T-cell (primary cell): ENCODE results near the gene RTCB. TPM values are rescaled to one million over a fixed set of nuclear protein-coding genes. Genes with fewer than 3 reads are reported as not detected.

Experiments
- ATAC-seq, 4 experiments: fragments of 200-7000 bp in 3 of 4; fragments of 150-1000 bp in 1 of 4; cut with Tn5 transposase; replicated peaks in 1 of 4; 1 replicate in 3 of 4; 2 replicates in 1 of 4; pipeline ENCODE4 v1.10.0; 2021; ENCODE audit warnings: moderate library complexity in 3 of 4, mild to moderate bottlenecking in 2 of 4, moderate number of reproducible peaks in 1 of 4
- CTCF ChIA-PET, 2 donors: fragments of 300-600 bp; sonication (Branson Sonifier 250); formaldehyde crosslinking; loops; one replicate each; lab custom pipeline; 2022; ENCODE audit warnings: antibody characterized with exemption in 2 of 2; lab: Charles Lee
- POLR2A ChIA-PET, 2 donors: fragments of 300-600 bp; sonication (Branson Sonifier 250); formaldehyde crosslinking; loops; one replicate each; lab custom pipeline; 2022; ENCODE audit warnings: antibody characterized with exemption in 2 of 2; lab: Charles Lee
- DNase-seq, 35 experiments: peaks; one replicate each; pipeline versions ENCODE4 v3.0.0 to v3.0.0-alpha.2; 2013 to 2023
- H3K27ac ChIP-seq: one replicate; pipeline ENCODE4 v1.5.1; 2013; ENCODE audit warnings: low read length
- H3K27me3 ChIP-seq, 2 experiments: replicated peaks in 1 of 2; 1 replicate in 1 of 2; 2 replicates in 1 of 2; pipeline versions ENCODE4 v1.6.1 to v1.7.0; 2013; ENCODE audit warnings: low read length in 1 of 2, mixed read lengths in 1 of 2; ENCODE audit not compliant: control insufficient read depth in 2 of 2, insufficient read depth in 2 of 2; ENCODE audit errors: extremely low read depth in 1 of 2
- H3K36me3 ChIP-seq, 2 donors: 1 replicate in 1 of 2; 2 replicates in 1 of 2; pipeline versions ENCODE4 v1.6.1 to v1.7.0; 2013; ENCODE audit warnings: low read length in 1 of 2; ENCODE audit not compliant: control insufficient read depth in 2 of 2, insufficient read depth in 1 of 2; ENCODE audit errors: extremely low read depth in 1 of 2
- H3K4me1 ChIP-seq, 2 experiments: 1 replicate in 1 of 2; 2 replicates in 1 of 2; pipeline versions ENCODE4 v1.6.1 to v1.7.0; 2013; ENCODE audit warnings: low read length in 2 of 2, mixed read lengths in 1 of 2; ENCODE audit not compliant: insufficient read depth in 2 of 2, control insufficient read depth in 1 of 2; ENCODE audit errors: extremely low read depth in 1 of 2
- H3K4me3 ChIP-seq, 2 donors: 1 replicate in 1 of 2; 2 replicates in 1 of 2; pipeline versions ENCODE4 v1.5.1 to v1.7.0; 2013; ENCODE audit warnings: mild to moderate bottlenecking in 2 of 2, low read length in 1 of 2, moderate library complexity in 1 of 2; ENCODE audit not compliant: control insufficient read depth in 1 of 2; ENCODE audit errors: extremely low read depth in 1 of 2
- H3K9me3 ChIP-seq: 2 replicates; pipeline ENCODE4 v1.7.0; 2013
- H3K27ac Mint-ChIP-seq, 2 donors: one replicate each; pipeline ENCODE4 v1.8.0; 2020 to 2021; ENCODE audit warnings: mild to moderate bottlenecking in 2 of 2, mixed read lengths in 2 of 2
- H3K27me3 Mint-ChIP-seq, 2 donors: one replicate each; pipeline ENCODE4 v1.8.0; 2021 to 2022; ENCODE audit warnings: mixed read lengths in 2 of 2
- H3K36me3 Mint-ChIP-seq: one replicate; pipeline ENCODE4 v1.8.0; 2021; ENCODE audit warnings: mixed read lengths
- H3K4me1 Mint-ChIP-seq, 3 donors: one replicate each; pipeline ENCODE4 v1.8.0; 2020 to 2022; ENCODE audit warnings: mixed read lengths in 3 of 3, mild to moderate bottlenecking in 1 of 3
- H3K4me3 Mint-ChIP-seq, 3 donors: one replicate each; pipeline ENCODE4 v1.8.0; 2020 to 2022; ENCODE audit warnings: mild to moderate bottlenecking in 3 of 3, mixed read lengths in 3 of 3, moderate library complexity in 3 of 3
- H3K9me3 Mint-ChIP-seq, 3 donors: one replicate each; pipeline ENCODE4 v1.8.0; 2020 to 2022; ENCODE audit warnings: mixed read lengths in 3 of 3
- WGBS: methylation state at CpG from one replicate; pipeline ENCODE4 v1.1.5; 2013; ENCODE audit warnings: missing lambda C conversion rate; ENCODE audit not compliant: insufficient coverage; 5-methylcytosine and 5-hydroxymethylcytosine counted together
- total RNA-seq, 35 experiments: library from RNA in 6 of 35; stranded (reverse) in 6 of 35; fragments of 120-200 nt in 1 of 35; gene quantifications; one replicate each; pipeline versions ENCODE4 v1.2.1 to v1.2.4 and lab custom pipeline; 2013 to 2026

RTCB gene
- total RNA-seq, 5 donors from 2014 or later (not counting 1 experiment from before 2014, with no cell fraction given) = 35.8 to 49.4 (median 45.2) TPM

DNA sequence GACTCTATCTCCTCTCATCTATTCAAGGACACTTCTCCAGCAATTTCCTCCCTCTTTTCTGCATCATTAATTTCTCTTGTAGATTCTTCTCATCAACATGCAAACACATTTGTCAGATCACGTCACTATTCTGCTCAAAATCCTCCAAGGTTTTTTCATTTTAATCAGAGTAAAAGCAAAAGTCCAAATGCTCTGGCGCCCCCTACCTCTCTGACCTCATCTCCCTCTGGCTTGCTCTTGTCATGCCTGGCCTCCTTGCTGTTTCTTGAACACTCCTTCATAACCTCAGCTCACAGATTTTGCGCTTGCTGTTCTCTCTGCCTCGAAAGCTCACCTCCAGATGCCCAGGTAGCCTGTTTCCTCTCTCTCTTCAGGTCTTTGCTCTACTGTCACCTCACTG, 22.4 kb downstream of the RTCB start:
- no peak overlapping the region for H3K4me3 ChIP-seq
- CTCF ChIA-PET = no interaction called here
- H3K36me3 Mint-ChIP-seq = peaks cover 66% of the 10 kb centered on the region
- no peaks in the 10 kb centered on the region for H3K9me3 Mint-ChIP-seq
- POLR2A ChIA-PET = interaction anchor here in 1 of 2 donors (0.5 kb wide), 1 partner anchor 19 kb away, joined by 3 read pairs; no protein-coding TSS in a partner anchor
- no peaks in the 10 kb centered on the region for H3K9me3 ChIP-seq
- no peak for ATAC-seq
- no peak overlapping the region for H3K4me3 Mint-ChIP-seq
- WGBS = 84% methylated on average over 4 of the region's 4 CpGs
- no peaks in the 10 kb centered on the region for H3K4me1 ChIP-seq
- H3K27ac ChIP-seq = no peak overlapping the region
- H3K4me1 Mint-ChIP-seq = no peaks in the 10 kb centered on the region
- no peaks in the 10 kb centered on the region for H3K27me3 ChIP-seq
- peak overlapping the region in 1 of 2 donors; percentile 51 for H3K27ac Mint-ChIP-seq
- no peaks in the 10 kb centered on the region for H3K27me3 Mint-ChIP-seq
- peak in 4 of 35 experiments; percentile 4 to 23 (median 12) for DNase-seq
- peaks cover 9 to 65% of the 10 kb centered on the region in 2 donors for H3K36me3 ChIP-seq

- no peak overlapping the region for H3K27ac ChIP-seq
- WGBS = 100% methylated on average over 1 of the region's 1 CpG
- ChIA-PET POLR2A (no interaction called here), CTCF (no interaction called here)
- H3K9me3 Mint-ChIP-seq = no peaks in the 10 kb centered on the region
- no peaks in the 10 kb centered on the region for H3K4me1 ChIP-seq
- ATAC-seq (no peak), DNase-seq (no peak)
- H3K27ac Mint-ChIP-seq = no peak overlapping the region
- H3K4me3 Mint-ChIP-seq = no peak overlapping the region
- no peaks in the 10 kb centered on the region for H3K27me3 ChIP-seq
- no peaks in the 10 kb centered on the region for H3K4me1 Mint-ChIP-seq
- H3K4me3 ChIP-seq = no peak overlapping the region
- peaks cover 41% of the 10 kb centered on the region for H3K36me3 Mint-ChIP-seq
- H3K27me3 Mint-ChIP-seq = no peaks in the 10 kb centered on the region
- no peaks in the 10 kb centered on the region for H3K9me3 ChIP-seq
- peaks cover 3 to 29% of the 10 kb centered on the region in 2 donors for H3K36me3 ChIP-seq
These were observed 26.4 kb downstream of the RTCB start for GRCh38 chr22:32385681-32386080.

GRCh38 chr22:32380991-32381390, 31.1 kb downstream of the RTCB start:
- Histone ChIP-seq H3K27ac (no peak overlapping the region), H3K4me1 (no peaks in the 10 kb centered on the region), H3K4me3 (no peak overlapping the region), H3K9me3 (no peaks in the 10 kb centered on the region), H3K36me3 (peaks cover 0 to 5% of the 10 kb centered on the region in 2 donors), H3K27me3 (peaks cover 0 to 4% of the 10 kb centered on the region in 2 experiments)
- no CpG with 5 or more reads among the region's 5 CpGs for WGBS
- H3K36me3 Mint-ChIP-seq = peaks cover 16% of the 10 kb centered on the region
- DNase-seq (no peak), ATAC-seq (no peak)
- H3K4me3 Mint-ChIP-seq = no peak overlapping the region
- no peaks in the 10 kb centered on the region for H3K27me3 Mint-ChIP-seq
- H3K9me3 Mint-ChIP-seq = no peaks in the 10 kb centered on the region
- ChIA-PET POLR2A (no interaction called here), CTCF (no interaction called here)
- H3K27ac Mint-ChIP-seq = no peak overlapping the region
- H3K4me1 Mint-ChIP-seq = no peaks in the 10 kb centered on the region

DNA sequence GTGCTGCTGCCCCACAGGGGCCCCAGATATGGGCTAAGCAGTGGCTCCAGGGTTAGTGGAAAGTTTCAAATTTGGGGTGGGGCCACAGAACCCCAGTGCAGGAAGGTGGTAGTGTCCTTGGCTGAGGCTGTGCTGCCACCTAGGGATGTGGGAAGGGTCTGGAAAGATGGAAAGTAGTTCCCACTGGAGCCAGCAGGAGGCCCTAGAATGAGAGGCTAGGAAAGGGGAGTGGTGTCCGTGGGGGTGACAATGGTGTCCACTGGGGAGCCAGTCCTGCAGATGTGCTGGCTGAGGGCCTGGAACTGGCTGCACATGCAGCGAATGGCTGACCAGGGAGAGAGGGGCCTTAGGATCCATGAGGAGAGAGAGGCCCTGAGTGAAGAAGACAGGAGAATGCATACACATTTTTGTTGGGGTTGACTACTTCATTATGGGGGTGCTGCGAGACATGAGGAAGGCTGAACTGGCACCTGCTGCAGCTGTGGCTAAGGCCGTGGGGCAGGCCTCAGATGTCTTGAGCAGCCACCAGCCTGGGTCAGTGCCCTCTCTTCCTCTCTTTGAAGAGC, 33.3 kb downstream of the RTCB start:
- 49% methylated on average over 3 of the region's 4 CpGs for WGBS
- ATAC-seq = no peak
- Mint-ChIP-seq H3K4me1 (no peaks in the 10 kb centered on the region), H3K27ac (no peak overlapping the region), H3K27me3 (no peaks in the 10 kb centered on the region), H3K36me3 (peaks cover 7% of the 10 kb centered on the region), H3K9me3 (no peaks in the 10 kb centered on the region), H3K4me3 (no peak overlapping the region)
- Histone ChIP-seq H3K27ac (no peak overlapping the region), H3K4me1 (no peaks in the 10 kb centered on the region), H3K36me3 (no peaks in the 10 kb centered on the region), H3K9me3 (no peaks in the 10 kb centered on the region), H3K4me3 (no peak overlapping the region), H3K27me3 (peaks cover 0 to 4% of the 10 kb centered on the region in 2 experiments)
- DNase-seq = no peak
- ChIA-PET CTCF (no interaction called here), POLR2A (no interaction called here)

DNA sequence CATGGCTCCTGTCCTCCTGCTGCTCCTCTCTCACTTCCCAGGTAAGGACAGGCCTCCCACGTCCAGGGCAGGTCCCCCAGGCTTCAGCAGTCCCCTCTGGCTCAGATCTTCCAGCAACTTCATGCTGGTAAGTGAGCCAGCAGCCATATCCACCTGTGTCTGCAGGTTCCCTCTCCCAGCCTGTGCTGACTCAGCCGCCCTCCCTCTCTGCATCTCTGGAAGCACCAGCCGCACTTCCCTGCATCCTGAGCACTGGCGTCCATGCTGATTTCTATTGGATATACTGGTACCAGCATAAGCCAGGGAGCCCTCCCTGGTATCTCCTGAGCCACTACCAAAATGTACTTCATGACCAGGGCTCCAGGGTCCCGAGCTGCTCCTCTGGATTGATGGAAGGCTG, 35.4 kb downstream of the RTCB start:
- Mint-ChIP-seq H3K36me3 (peaks cover 7% of the 10 kb centered on the region), H3K4me1 (no peaks in the 10 kb centered on the region), H3K9me3 (no peaks in the 10 kb centered on the region), H3K4me3 (no peak overlapping the region), H3K27me3 (no peaks in the 10 kb centered on the region), H3K27ac (no peak overlapping the region)
- ChIA-PET POLR2A (no interaction called here), CTCF (no interaction called here)
- DNase-seq (no peak), ATAC-seq (no peak)
- Histone ChIP-seq H3K9me3 (no peaks in the 10 kb centered on the region), H3K27ac (no peak overlapping the region), H3K4me3 (no peak overlapping the region), H3K4me1 (no peaks in the 10 kb centered on the region), H3K27me3 (peaks cover 0 to 4% of the 10 kb centered on the region in 2 experiments), H3K36me3 (no peaks in the 10 kb centered on the region)
- 67% methylated on average over 3 of the region's 5 CpGs for WGBS

DNA sequence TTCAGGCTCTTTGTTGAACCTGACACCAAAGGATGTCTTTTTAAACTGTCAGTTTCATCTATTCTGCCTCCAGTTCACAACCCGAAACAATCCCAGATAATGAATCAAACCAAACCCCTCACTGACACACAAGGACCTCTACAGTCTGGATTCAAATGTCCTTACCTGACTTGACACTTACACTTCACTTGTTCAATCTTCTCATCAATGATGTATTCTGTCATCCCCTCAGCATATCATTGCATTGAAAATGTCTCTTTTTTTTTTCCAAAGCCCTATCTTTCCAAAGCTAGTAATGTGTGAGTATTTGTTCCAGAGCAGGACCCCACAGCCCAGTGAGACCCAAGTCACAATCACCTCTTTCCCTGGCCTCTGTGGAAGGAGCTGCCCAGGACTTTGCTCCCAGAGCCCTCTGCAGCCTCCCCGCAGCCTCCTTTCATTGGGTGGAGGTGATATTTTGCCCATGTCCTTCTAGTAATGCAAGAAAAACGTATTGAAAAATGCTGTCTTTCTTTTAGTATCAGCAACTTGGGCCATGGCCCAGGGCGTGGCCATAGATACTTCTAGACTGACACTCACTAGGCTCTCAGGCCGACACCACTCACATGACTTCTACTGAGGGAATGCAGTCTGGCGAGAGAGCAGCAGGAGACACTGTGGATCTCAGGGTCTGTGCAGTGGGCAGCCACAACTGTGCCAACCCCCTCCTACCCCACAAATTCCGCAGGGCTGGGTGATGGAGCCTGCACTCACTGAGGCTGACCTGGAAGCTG, 36.2 kb downstream of the RTCB start:
- ChIA-PET CTCF (no interaction called here), POLR2A (no interaction called here)
- Histone ChIP-seq H3K4me1 (no peaks in the 10 kb centered on the region), H3K27me3 (peaks cover 0 to 4% of the 10 kb centered on the region in 2 experiments), H3K9me3 (no peaks in the 10 kb centered on the region), H3K4me3 (no peak overlapping the region), H3K36me3 (no peaks in the 10 kb centered on the region), H3K27ac (no peak overlapping the region)
- no peak for ATAC-seq
- no peak for DNase-seq
- WGBS = 85% methylated on average over 5 of the region's 7 CpGs
- Mint-ChIP-seq H3K27me3 (no peaks in the 10 kb centered on the region), H3K9me3 (no peaks in the 10 kb centered on the region), H3K4me1 (no peaks in the 10 kb centered on the region), H3K4me3 (no peak overlapping the region), H3K36me3 (peaks cover 7% of the 10 kb centered on the region), H3K27ac (no peak overlapping the region)
